OCI-LY7 (cell line): ENCODE data around the gene RNF103. TPM values are rescaled to one million over a fixed set of nuclear protein-coding genes. Genes with fewer than 3 reads are reported as not detected.

ENCODE experiments used
- BruUV-seq: library from RNA; stranded (reverse); fragments of 400-500 nt; replicated peaks from 2 replicates; lab custom pipeline; 2021; lab: Mats Ljungman, UMichigan
- CTCF ChIA-PET: fragments of 300-600 bp; sonication (Branson Sonifier 250); formaldehyde crosslinking; loops from one replicate; lab custom pipeline; 2022; ENCODE audit warnings: antibody characterized with exemption; ENCODE audit not compliant: unreplicated experiment; lab: Charles Lee
- POLR2A ChIA-PET: fragments of 300-600 bp; sonication (Branson Sonifier 250); formaldehyde crosslinking; loops from one replicate; lab custom pipeline; 2022; ENCODE audit warnings: antibody characterized with exemption; lab: Charles Lee
- DNase-seq: peaks from one replicate; pipeline ENCODE4 v3.0.0-alpha.2; 2015; ENCODE audit warnings: low spot score
- H2AFZ ChIP-seq: fragments of 200-600 bp; sonication (generic), shearing (Covaris generic); 2 replicates; pipeline ENCODE4 v1.6.1; 2014; ENCODE audit warnings: mild to moderate bottlenecking, antibody characterized with exemption, low read length, moderate library complexity
- H3K27ac ChIP-seq: fragments of 200-600 bp; sonication (generic); 2 replicates; pipeline ENCODE4 v1.5.1; 2014; ENCODE audit warnings: mixed run types, low read depth, mild to moderate bottlenecking, moderate library complexity, low read length, inconsistent platforms; ENCODE audit not compliant: poor library complexity, severe bottlenecking
- H3K36me3 ChIP-seq: fragments of 200-600 bp; sonication (generic); 2 replicates; pipeline ENCODE4 v1.6.1; 2014; ENCODE audit warnings: mild to moderate bottlenecking, antibody characterized with exemption, low read length, moderate library complexity, mixed read lengths; ENCODE audit not compliant: insufficient read depth
- H3K4me1 ChIP-seq: fragments of 200-600 bp; sonication (generic); 2 replicates; pipeline ENCODE4 v1.5.1; 2014; ENCODE audit warnings: mild to moderate bottlenecking, low read length; ENCODE audit not compliant: insufficient read depth, poor library complexity, severe bottlenecking
- H3K4me2 ChIP-seq: fragments of 200-600 bp; sonication (generic); 2 replicates; pipeline ENCODE4 v1.6.1; 2014; ENCODE audit warnings: mild to moderate bottlenecking, low read length
- H3K4me3 ChIP-seq: fragments of 200-600 bp; sonication (generic); 2 replicates; pipeline ENCODE4 v1.5.1; 2014; ENCODE audit warnings: mild to moderate bottlenecking, low read depth, low read length; ENCODE audit not compliant: poor library complexity, severe bottlenecking
- H3K79me2 ChIP-seq: fragments of 200-600 bp; sonication (generic); 2 replicates; pipeline ENCODE4 v1.6.1; 2016; ENCODE audit warnings: low read depth, mild to moderate bottlenecking, low read length, moderate library complexity, mixed read lengths; ENCODE audit not compliant: insufficient read depth
- H3K9me2 ChIP-seq: fragments of 200-600 bp; sonication (generic); 2 replicates; pipeline ENCODE4 v1.6.1; 2016; ENCODE audit warnings: mild to moderate bottlenecking, low read length, mixed read lengths; ENCODE audit not compliant: insufficient read depth
- H3K9me3 ChIP-seq: fragments of 200-600 bp; sonication (generic); 2 replicates; pipeline ENCODE4 v1.6.1; 2014; ENCODE audit warnings: mild to moderate bottlenecking, mixed run types, low read length, mixed read lengths
- H4K20me1 ChIP-seq: fragments of 200-600 bp; sonication (generic); 2 replicates; pipeline ENCODE4 v1.6.1; 2014; ENCODE audit warnings: mild to moderate bottlenecking, antibody characterized with exemption, low read length, moderate library complexity, mixed read lengths; ENCODE audit not compliant: insufficient read depth
- EZH2phosphoT487 ChIP-seq: fragments of 200-600 bp; sonication (generic); IDR thresholded peaks from 2 replicates; pipeline ENCODE4 v1.6.1; 2018; ENCODE audit warnings: low read depth, borderline replicate concordance, mild to moderate bottlenecking, mixed run types, antibody characterized with exemption, low read length, moderate library complexity, mixed read lengths
- intact Hi-C: fragments of 100-400 bp; cut with micrococcal nuclease; formaldehyde crosslinking; loops from one replicate; pipeline ENCODE4 v1.10.0; 2022; ENCODE audit not compliant: unreplicated experiment
- total RNA-seq, 2 experiments: library from RNA; depleted of rRNA in 1 of 2; stranded (reverse); fragments of >200 nt in 1 of 2; shearing (Covaris generic) in 1 of 2; gene quantifications; 2 replicates each; pipeline ENCODE4 v1.2.3, GENCODE V29; 2014 to 2022
- TF ChIP-seq, protein P1 (sequence below): fragments of 200-600 bp; sonication (generic); conservative IDR thresholded peaks from 2 replicates; pipeline ENCODE4 v1.5.1; 2014; ENCODE audit warnings: mild to moderate bottlenecking, antibody characterized with exemption, low read length, moderate library complexity, mixed read lengths

The RNF103 gene
- total RNA-seq, 2 experiments from 2014 or later = 12.9 to 17.2 TPM

DNA sequence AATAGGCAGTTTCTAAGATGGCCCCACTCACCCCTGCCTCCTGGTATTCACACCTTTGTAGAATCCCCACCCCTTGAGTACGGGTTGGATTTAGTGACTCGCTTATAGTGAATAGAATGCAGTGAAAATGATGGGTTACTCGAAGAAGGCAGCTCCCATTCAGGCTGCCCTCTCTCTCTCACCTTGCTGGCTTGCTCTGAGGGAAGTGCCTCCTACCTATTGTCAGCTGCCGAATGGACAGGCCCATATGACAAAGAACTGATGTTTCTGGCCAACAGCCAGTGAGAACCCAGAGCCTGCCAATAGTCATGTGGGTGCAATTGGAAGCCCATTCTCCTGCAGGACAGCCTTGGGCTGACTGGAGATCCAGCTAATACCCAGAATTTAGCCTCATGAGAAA, 22.1 kb upstream of the RNF103 start:
- Histone ChIP-seq H2AFZ (no peak overlapping the region), H3K4me3 (no peak overlapping the region), H3K9me2 (no peaks in the 10 kb centered on the region), H3K4me2 (no peak overlapping the region), H3K79me2 (no peaks in the 10 kb centered on the region), H3K4me1 (no peaks in the 10 kb centered on the region), H3K36me3 (no peaks in the 10 kb centered on the region), H4K20me1 (no peaks in the 10 kb centered on the region), H3K27ac (no peak overlapping the region), H3K9me3 (no peaks in the 10 kb centered on the region)
- intact Hi-C loops = no loop called here
- ChIA-PET CTCF (no interaction called here), POLR2A (no interaction called here)
- BruUV-seq = no TSS peak
- no peak for DNase-seq
- TF ChIP-seq, protein P1, sequence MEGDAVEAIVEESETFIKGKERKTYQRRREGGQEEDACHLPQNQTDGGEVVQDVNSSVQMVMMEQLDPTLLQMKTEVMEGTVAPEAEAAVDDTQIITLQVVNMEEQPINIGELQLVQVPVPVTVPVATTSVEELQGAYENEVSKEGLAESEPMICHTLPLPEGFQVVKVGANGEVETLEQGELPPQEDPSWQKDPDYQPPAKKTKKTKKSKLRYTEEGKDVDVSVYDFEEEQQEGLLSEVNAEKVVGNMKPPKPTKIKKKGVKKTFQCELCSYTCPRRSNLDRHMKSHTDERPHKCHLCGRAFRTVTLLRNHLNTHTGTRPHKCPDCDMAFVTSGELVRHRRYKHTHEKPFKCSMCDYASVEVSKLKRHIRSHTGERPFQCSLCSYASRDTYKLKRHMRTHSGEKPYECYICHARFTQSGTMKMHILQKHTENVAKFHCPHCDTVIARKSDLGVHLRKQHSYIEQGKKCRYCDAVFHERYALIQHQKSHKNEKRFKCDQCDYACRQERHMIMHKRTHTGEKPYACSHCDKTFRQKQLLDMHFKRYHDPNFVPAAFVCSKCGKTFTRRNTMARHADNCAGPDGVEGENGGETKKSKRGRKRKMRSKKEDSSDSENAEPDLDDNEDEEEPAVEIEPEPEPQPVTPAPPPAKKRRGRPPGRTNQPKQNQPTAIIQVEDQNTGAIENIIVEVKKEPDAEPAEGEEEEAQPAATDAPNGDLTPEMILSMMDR = no peak
- TF ChIP-seq EZH2phosphoT487 = no peak

DNA sequence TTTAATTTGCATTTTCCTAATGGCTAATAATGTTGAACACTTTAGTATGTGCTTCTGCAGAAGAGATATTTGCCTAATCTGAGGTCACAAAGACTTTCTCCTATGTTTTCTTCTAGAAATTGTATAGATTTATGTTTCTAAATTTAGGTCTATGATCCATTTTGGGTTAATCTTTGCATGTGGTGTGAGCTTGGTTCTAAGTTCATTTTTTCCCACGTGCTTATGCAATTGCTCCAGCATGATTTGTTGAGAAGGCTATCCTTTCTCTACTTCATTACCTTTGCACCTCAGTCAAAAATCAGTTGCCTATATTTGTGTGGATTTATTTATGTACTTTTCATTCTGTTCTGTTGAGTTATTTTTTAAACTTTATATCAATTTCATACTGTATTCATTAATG, 15.0 kb upstream of the RNF103 start:
- no TSS peak for BruUV-seq
- no peaks in the 10 kb centered on the region for H4K20me1 ChIP-seq

DNA sequence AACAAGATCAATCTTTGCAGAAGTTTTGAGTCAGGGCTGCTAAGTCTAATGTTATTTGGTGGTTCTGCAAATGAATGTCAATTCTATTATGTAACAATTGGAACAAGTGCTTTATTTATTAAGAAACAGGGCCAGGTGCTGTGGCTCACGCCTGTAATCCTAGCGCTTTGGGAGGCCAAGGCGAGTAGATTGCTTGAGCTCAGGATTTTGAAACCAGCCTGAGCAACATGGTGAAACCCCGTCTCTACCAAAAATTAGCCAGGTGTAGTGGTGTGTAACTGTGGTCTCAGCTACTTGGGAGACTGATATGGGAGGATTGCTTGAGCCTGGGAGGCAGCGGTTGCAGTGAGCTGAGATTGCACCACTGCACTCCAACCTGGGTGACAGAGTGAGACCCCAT, 13.2 kb upstream of the RNF103 start:
- H3K9me2 ChIP-seq = no peaks in the 10 kb centered on the region
- no TSS peak for BruUV-seq
- no peak overlapping the region for H2AFZ ChIP-seq
- H3K36me3 ChIP-seq = no peaks in the 10 kb centered on the region
- H3K27ac ChIP-seq = no peak overlapping the region
- intact Hi-C loops = no loop called here
- DNase-seq = no peak
- no peaks in the 10 kb centered on the region for H3K9me3 ChIP-seq
- no peaks in the 10 kb centered on the region for H4K20me1 ChIP-seq
- H3K4me2 ChIP-seq = no peak overlapping the region
- POLR2A ChIA-PET = interaction anchor here (1.0 kb wide), 1 partner anchor 15 kb away, joined by 3 read pairs; no protein-coding TSS in a partner anchor
- no peaks in the 10 kb centered on the region for H3K79me2 ChIP-seq
- CTCF ChIA-PET = no interaction called here
- TF ChIP-seq, protein P1 = no peak
- no peak for TF ChIP-seq EZH2phosphoT487
- H3K4me3 ChIP-seq = no peak overlapping the region
- no peaks in the 10 kb centered on the region for H3K4me1 ChIP-seq

More for the DNA sequence above, 15.0 kb upstream of the RNF103 start:
- ChIA-PET CTCF (no interaction called here), POLR2A (no interaction called here)
- no peak overlapping the region for H2AFZ ChIP-seq
- DNase-seq = no peak
- H3K27ac ChIP-seq = no peak overlapping the region
- H3K4me1 ChIP-seq = no peaks in the 10 kb centered on the region
- H3K9me2 ChIP-seq = no peaks in the 10 kb centered on the region
- no peaks in the 10 kb centered on the region for H3K9me3 ChIP-seq
- TF ChIP-seq, protein P1 = no peak
- TF ChIP-seq EZH2phosphoT487 = no peak
- no peak overlapping the region for H3K4me2 ChIP-seq
- H3K36me3 ChIP-seq = no peaks in the 10 kb centered on the region
- no peaks in the 10 kb centered on the region for H3K79me2 ChIP-seq
- H3K4me3 ChIP-seq = no peak overlapping the region
- intact Hi-C loops = no loop called here
